MCF 10A (cell line): ENCODE measurements around the gene CCL13. TPM values are rescaled to one million over a fixed set of nuclear protein-coding genes. Genes with fewer than 3 reads are reported as not detected.

ENCODE experiments used
- BruUV-seq: library from RNA; stranded (reverse); fragments of 400-500 nt; replicated peaks from 2 replicates; lab custom pipeline; 2021; lab: Mats Ljungman, UMichigan
- CTCF ChIA-PET: fragments of 300-600 bp; sonication (Branson Sonifier 250); formaldehyde crosslinking; extraction: SDS; loops from one replicate; lab custom pipeline; 2021; ENCODE audit warnings: antibody characterized with exemption, inconsistent platforms; lab: Yijun Ruan, JAX
- POLR2A ChIA-PET: fragments of 300-600, 350-650 bp; sonication (Branson Sonifier 250); formaldehyde crosslinking; extraction: SDS; loops from one replicate; lab custom pipeline; 2020; ENCODE audit warnings: antibody characterized with exemption, inconsistent platforms; lab: Yijun Ruan, JAX
- DNase-seq: peaks from one replicate; pipeline ENCODE4 v3.0.0-alpha.2; 2018; ENCODE audit not compliant: unreplicated experiment
- H3K27ac Mint-ChIP-seq: one replicate; pipeline ENCODE4 v1.8.0; 2022; ENCODE audit warnings: mild to moderate bottlenecking, low read depth, mixed read lengths; ENCODE audit not compliant: unreplicated experiment
- H3K27me3 Mint-ChIP-seq: one replicate; pipeline ENCODE4 v1.8.0; 2022; ENCODE audit warnings: mixed read lengths; ENCODE audit not compliant: insufficient read depth, unreplicated experiment
- H3K36me3 Mint-ChIP-seq: one replicate; pipeline ENCODE4 v1.8.0; 2022; ENCODE audit warnings: mild to moderate bottlenecking, moderate library complexity, mixed read lengths; ENCODE audit not compliant: insufficient read depth, unreplicated experiment
- H3K4me1 Mint-ChIP-seq: one replicate; pipeline ENCODE4 v1.8.0; 2022; ENCODE audit warnings: mixed read lengths; ENCODE audit not compliant: insufficient read depth, unreplicated experiment
- H3K4me3 Mint-ChIP-seq: one replicate; pipeline ENCODE4 v1.8.0; 2022; ENCODE audit warnings: mild to moderate bottlenecking, moderate library complexity, mixed read lengths; ENCODE audit not compliant: unreplicated experiment
- H3K9me3 Mint-ChIP-seq: one replicate; pipeline ENCODE4 v1.8.0; 2022; ENCODE audit warnings: mixed read lengths; ENCODE audit not compliant: unreplicated experiment
- intact Hi-C: fragments of 100-400 bp; cut with micrococcal nuclease; formaldehyde crosslinking; loops from 2 replicates; pipeline ENCODE4 v1.14.1; 2022
- total RNA-seq: library from RNA; stranded (reverse); gene quantifications from 2 replicates; pipeline ENCODE4 v1.2.3, GENCODE V29; 2022
- TF ChIP-seq, protein P1 (sequence below): fragments of 200-600 bp; IDR thresholded peaks from one replicate; pipeline ENCODE4 v1.8.0; 2022; ENCODE audit warnings: antibody characterized with exemption, mild to moderate bottlenecking; ENCODE audit not compliant: unreplicated experiment

Gene CCL13
- total RNA-seq, 1 experiment from 2014 or later, result not detected

DNA sequence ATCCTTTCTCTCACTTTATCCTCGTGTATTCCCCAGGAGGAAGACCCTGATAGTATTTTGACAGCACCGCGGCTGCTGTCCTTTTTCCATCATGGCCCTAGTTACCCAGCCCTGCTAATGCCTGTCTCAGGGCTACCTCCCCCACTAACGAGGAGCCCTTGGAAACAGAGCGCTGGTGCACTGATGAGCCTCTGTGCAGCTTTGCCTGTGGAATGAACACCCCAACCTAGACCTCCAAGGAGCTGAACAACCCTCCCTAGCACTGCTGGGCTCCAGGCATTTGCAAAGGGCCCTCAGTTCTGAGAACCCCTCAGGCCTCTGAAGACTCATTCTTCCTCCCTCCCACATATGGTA lies 30.0 kb downstream of the CCL13 start:
- Mint-ChIP-seq H3K27ac (no peak overlapping the region), H3K4me3 (no peak overlapping the region), H3K4me1 (no peaks in the 10 kb centered on the region), H3K9me3 (peaks cover 7% of the 10 kb centered on the region), H3K36me3 (no peaks in the 10 kb centered on the region), H3K27me3 (peaks cover 14% of the 10 kb centered on the region)
- DNase-seq, result no peak
- BruUV-seq, result no TSS peak
- intact Hi-C loops, result no loop called here
- TF ChIP-seq, protein P1, sequence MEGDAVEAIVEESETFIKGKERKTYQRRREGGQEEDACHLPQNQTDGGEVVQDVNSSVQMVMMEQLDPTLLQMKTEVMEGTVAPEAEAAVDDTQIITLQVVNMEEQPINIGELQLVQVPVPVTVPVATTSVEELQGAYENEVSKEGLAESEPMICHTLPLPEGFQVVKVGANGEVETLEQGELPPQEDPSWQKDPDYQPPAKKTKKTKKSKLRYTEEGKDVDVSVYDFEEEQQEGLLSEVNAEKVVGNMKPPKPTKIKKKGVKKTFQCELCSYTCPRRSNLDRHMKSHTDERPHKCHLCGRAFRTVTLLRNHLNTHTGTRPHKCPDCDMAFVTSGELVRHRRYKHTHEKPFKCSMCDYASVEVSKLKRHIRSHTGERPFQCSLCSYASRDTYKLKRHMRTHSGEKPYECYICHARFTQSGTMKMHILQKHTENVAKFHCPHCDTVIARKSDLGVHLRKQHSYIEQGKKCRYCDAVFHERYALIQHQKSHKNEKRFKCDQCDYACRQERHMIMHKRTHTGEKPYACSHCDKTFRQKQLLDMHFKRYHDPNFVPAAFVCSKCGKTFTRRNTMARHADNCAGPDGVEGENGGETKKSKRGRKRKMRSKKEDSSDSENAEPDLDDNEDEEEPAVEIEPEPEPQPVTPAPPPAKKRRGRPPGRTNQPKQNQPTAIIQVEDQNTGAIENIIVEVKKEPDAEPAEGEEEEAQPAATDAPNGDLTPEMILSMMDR, result no peak
- POLR2A ChIA-PET, result no interaction called here
- CTCF ChIA-PET, result interaction anchor here (1.9 kb wide), 1 partner anchor 25 kb away, joined by 8 read pairs; no protein-coding TSS in a partner anchor

DNA sequence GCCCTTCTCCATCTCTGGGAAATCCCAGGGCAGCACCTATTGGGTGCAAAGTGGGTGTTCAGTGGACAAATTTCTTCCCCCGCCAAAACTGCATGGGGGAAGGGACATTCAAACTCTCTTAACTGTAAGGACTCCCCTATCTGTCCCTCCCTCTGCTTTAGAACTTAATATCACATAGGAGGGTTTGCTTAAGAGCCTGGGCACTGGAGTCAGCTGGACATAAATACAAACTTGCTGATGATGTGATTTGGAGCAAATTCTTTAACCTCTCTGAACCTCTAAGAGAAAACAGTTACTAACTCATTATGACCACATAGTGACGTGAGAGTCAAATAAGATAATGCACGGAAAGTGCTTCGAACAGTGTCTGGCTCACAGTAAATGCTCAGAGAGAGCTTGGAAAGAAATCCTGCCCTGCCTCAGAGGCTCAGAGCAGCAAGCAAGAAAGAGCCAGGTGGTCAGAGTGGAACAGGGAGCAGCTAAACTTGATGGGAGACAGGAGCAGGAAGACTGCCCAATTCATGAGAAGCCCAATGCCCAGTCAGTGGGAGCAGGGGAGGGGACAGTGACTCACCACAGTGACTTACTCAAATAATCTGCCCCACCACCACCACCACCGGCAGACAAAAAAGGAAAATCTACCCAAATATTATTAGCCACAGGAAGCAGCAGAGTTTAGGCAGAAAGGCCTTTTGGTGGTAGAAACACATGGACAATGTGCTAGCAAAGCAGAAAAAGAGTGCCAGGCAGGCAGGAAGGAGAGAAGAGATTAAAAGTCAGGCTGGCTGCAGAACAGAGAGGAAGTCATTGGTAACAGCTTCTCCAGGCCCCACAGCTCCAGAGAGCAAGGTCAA lies 30.6 kb downstream of the CCL13 start:
- H3K36me3 Mint-ChIP-seq, result no peaks in the 10 kb centered on the region
- H3K27me3 Mint-ChIP-seq, result peaks cover 14% of the 10 kb centered on the region
- ChIA-PET POLR2A (no interaction called here), CTCF (interaction anchor here (0.7 to 1.9 kb wide), 2 partner anchors 26 to 857 kb away, joined by 3 to 8 read pairs; no protein-coding TSS in a partner anchor)
- H3K9me3 Mint-ChIP-seq, result peaks cover 7% of the 10 kb centered on the region
- no peak for DNase-seq
- H3K4me3 Mint-ChIP-seq, result no peak overlapping the region
- TF ChIP-seq, protein P1, result no peak
- no peaks in the 10 kb centered on the region for H3K4me1 Mint-ChIP-seq
- no TSS peak for BruUV-seq
- no peak overlapping the region for H3K27ac Mint-ChIP-seq
- intact Hi-C loops, result no loop called here

DNA sequence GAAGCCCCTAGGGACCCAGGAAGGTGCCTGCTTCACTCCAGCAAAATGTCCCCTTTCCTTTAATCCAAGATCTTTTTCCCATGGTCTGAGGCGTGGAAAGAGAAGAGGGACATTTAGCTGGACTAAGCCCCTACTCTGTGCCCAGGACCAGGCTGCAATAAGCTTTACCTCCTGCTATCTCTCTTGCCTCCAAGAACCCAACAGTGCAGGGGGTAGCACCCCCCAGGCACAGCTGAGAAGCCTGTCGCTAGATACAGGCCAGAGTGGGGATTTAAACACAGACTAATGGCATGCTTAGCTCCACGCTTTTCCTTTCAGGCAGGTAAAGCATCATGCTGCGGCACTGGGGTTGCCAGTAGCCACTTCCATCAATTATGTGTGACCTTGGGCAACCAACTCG lies 31.3 kb downstream of the CCL13 start:
- Mint-ChIP-seq H3K4me3 (no peak overlapping the region), H3K27ac (no peak overlapping the region), H3K27me3 (peaks cover 14% of the 10 kb centered on the region), H3K9me3 (peaks cover 7% of the 10 kb centered on the region), H3K4me1 (no peaks in the 10 kb centered on the region), H3K36me3 (no peaks in the 10 kb centered on the region)
- no peak for DNase-seq
- intact Hi-C loops, result no loop called here
- TF ChIP-seq, protein P1, result no peak
- CTCF ChIA-PET, result interaction anchor here (1.9 kb wide), 1 partner anchor 26 kb away, joined by 8 read pairs; no protein-coding TSS in a partner anchor
- BruUV-seq, result no TSS peak
- POLR2A ChIA-PET, result no interaction called here

DNA sequence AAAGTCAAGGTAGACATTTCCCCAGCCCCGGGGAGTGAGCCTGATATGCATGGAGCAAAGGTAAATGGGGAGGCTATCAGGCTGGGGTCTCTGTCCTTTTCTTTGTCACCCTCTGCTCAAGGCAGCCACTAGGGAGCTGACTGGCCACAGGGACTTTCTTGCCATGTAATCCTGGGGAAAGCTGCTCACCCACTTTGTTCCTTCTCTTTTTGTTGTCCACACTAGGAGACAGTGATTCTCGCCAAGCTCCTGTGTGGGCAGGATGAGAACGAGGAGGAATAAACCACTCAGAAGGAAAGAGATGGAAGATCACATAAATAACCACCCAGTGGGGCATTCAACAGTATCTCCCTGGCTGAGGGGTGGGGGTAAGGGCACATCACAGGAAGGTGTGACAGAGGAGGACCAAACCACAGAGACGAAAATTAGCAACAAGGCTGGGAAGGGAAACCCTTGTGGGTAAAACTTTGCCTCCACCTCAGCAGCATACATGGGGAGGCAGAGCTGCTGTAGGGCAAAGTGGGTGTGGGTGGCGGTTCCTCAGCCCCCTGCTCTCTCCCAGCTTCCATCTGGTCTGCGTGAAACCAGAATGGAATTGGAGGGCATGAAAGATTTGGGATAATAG lies 33.0 kb downstream of the CCL13 start:
- CTCF ChIA-PET, result interaction anchor here (1.0 to 1.7 kb wide), 2 partner anchors 12 to 32 kb away, joined by 3 to 4 read pairs; no protein-coding TSS in a partner anchor

More for the DNA sequence above, 33.0 kb downstream of the CCL13 start:
- intact Hi-C loops, result no loop called here
- BruUV-seq, result no TSS peak
- TF ChIP-seq, protein P1, result no peak
- Mint-ChIP-seq H3K27ac (no peak overlapping the region), H3K9me3 (peaks cover 9% of the 10 kb centered on the region), H3K4me3 (no peak overlapping the region), H3K4me1 (no peaks in the 10 kb centered on the region), H3K36me3 (no peaks in the 10 kb centered on the region), H3K27me3 (peaks cover 14% of the 10 kb centered on the region)
- POLR2A ChIA-PET, result no interaction called here
- DNase-seq, result no peak
